ENCODE results near the gene ZSCAN1. TPM values are rescaled to one million over a fixed set of nuclear protein-coding genes. Genes with fewer than 3 reads are reported as not detected.
A peak's percentile ranks its signal among the peaks of the same experiment; 100 is the strongest.

Gene ZSCAN1
- total RNA-seq, 1 donor from 2014 or later = not detected

DNA sequence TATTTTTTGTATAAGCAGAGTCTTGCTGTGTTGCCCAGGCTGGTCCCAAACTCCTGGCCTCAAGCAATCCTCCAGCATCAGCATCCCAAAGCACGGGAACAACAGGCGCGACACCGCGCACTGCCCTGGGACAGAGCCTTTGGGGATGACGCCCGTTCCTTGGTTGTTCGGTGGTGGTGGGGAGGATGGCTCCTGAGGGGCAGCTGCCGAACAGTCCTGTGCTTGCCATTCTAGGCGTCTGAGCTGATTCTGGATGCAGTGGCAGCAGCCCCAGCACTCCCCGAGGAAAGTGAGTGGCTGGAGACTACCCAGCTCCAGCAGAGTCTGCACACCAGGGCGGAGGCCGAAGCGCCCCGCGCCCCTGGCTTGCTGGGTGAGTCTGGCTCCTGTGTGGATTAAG, 18.4 kb downstream of the ZSCAN1 start:
- Histone ChIP-seq H3K9ac (ENCODE audit: low read depth in 1 of 3, low read length in 3 of 3) (no peak overlapping the region), H3K4me3 (ENCODE audit: low read length in 3 of 3) (no peak overlapping the region), H3K9me3 (ENCODE audit: control insufficient read depth in 3 of 3, low read length in 3 of 3) (peaks cover 8 to 25% (median 9%) of the 10 kb centered on the region in 3 donors), H3K27ac (ENCODE audit: low read depth, low read length) (no peak overlapping the region), H3K4me1 (ENCODE audit: control insufficient read depth in 3 of 3, insufficient read depth in 3 of 3, low read length in 3 of 3) (peaks cover 0 to 3% (median 0%) of the 10 kb centered on the region in 3 donors), H3K36me3 (ENCODE audit: control insufficient read depth in 3 of 3, insufficient read depth in 3 of 3, low read length in 3 of 3) (no peaks in the 10 kb centered on the region), H3K27me3 (ENCODE audit: control insufficient read depth in 3 of 3, insufficient read depth in 3 of 3, low read length in 3 of 3) (peaks cover 0 to under 1% (median 0%) of the 10 kb centered on the region in 3 donors)

DNA sequence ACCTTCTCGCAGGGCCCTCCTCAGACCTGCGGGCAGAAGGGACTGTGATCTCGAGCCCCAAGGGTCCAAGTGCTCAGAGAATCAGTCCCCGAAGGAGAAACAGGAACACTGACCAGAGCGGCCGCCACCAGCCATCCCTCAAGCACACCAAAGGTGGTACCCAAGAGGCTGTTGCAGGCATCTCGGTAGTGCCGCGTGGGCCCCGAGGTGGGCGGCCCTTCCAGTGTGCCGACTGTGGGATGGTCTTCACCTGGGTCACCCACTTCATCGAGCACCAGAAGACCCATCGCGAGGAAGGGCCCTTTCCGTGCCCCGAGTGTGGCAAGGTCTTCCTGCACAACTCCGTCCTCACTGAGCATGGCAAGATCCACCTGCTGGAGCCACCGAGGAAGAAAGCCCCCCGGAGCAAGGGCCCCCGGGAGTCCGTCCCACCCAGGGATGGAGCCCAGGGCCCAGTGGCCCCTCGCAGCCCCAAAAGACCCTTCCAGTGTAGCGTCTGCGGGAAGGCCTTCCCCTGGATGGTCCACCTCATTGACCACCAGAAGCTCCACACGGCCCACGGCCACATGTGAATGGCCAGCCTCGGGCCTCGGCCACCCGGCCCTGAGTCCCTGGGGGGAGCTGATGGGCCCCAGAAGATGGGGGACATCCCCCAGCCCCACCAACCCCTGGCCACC, 19.8 kb downstream of the ZSCAN1 start:
- Histone ChIP-seq H3K27me3 (ENCODE audit: control insufficient read depth in 3 of 3, insufficient read depth in 3 of 3, low read length in 3 of 3) (peaks cover 0 to 4% (median 2%) of the 10 kb centered on the region in 3 donors), H3K9ac (ENCODE audit: low read depth in 1 of 3, low read length in 3 of 3) (no peak overlapping the region), H3K9me3 (ENCODE audit: control insufficient read depth in 3 of 3, low read length in 3 of 3) (peaks cover 8 to 23% (median 13%) of the 10 kb centered on the region in 3 donors), H3K36me3 (ENCODE audit: control insufficient read depth in 3 of 3, insufficient read depth in 3 of 3, low read length in 3 of 3) (no peaks in the 10 kb centered on the region), H3K4me3 (ENCODE audit: low read length in 3 of 3) (no peak overlapping the region), H3K4me1 (ENCODE audit: control insufficient read depth in 3 of 3, insufficient read depth in 3 of 3, low read length in 3 of 3) (peaks cover 0 to 4% (median 0%) of the 10 kb centered on the region in 3 donors), H3K27ac (ENCODE audit: low read depth, low read length) (no peak overlapping the region)

DNA sequence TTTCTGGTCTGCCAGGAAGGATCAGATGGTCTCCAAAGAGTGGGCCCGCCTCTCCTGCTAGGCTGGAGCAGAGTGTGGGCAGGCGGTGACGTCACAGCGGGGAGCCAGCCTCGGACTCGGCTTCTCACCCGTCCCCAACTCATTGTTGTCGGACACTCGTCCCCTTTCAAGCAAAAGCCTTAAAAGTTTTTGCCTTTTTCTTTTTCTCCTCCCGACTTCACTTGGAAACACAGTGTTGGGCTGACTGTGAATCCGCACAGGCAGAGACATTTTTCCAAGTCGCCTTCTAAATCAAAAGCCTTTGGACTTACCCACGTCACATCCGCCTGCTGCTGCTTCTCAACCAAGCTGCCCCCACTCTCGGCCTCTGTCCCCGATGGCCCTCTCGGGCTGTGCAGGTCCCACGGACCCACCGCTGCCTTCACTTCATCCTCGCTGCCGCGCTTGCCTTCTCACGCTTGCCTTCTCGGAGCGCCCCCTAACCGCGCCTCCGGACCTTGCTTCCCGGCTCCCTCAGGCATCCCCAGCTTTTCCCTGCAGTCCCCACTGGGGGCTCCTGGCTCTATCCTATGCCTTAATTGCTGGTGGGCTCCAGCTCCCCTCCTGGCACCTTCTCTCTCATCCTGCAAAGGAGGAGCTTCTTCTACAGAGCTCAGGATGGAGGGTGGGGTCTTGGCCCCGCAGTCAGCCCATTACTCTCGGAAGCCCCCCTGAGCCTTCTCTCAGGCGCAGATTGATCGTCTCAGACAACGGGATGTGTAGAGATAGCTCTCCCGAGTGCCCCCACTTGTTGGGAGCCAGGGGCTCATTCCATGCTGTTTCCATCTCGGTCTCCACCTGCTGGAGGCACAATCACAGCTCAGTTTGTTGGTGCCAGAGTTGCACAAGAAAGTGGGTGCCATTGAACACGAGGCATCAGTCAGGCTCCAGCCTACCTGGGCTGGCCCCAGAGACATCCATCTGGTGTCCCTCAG, 21.4 kb downstream of the ZSCAN1 start:
- H3K36me3 ChIP-seq (ENCODE audit: control insufficient read depth in 3 of 3, insufficient read depth in 3 of 3, low read length in 3 of 3) = no peaks in the 10 kb centered on the region
- H3K27me3 ChIP-seq (ENCODE audit: control insufficient read depth in 3 of 3, insufficient read depth in 3 of 3, low read length in 3 of 3) = peaks cover 0 to 4% (median 2%) of the 10 kb centered on the region in 3 donors
- H3K9me3 ChIP-seq (ENCODE audit: control insufficient read depth in 3 of 3, low read length in 3 of 3) = peaks cover 4 to 23% (median 10%) of the 10 kb centered on the region in 3 donors
- H3K4me3 ChIP-seq (ENCODE audit: low read length in 3 of 3) = peak overlapping the region; percentile 41 to 44 (median 43)
- peaks cover 2 to 7% (median 7%) of the 10 kb centered on the region in 3 donors for H3K4me1 ChIP-seq (ENCODE audit: control insufficient read depth in 3 of 3, insufficient read depth in 3 of 3, low read length in 3 of 3)
- peak overlapping the region in 2 of 3 donors; percentile 8 to 13 for H3K9ac ChIP-seq (ENCODE audit: low read depth in 1 of 3, low read length in 3 of 3)
- H3K27ac ChIP-seq (ENCODE audit: low read depth, low read length) = no peak overlapping the region

DNA sequence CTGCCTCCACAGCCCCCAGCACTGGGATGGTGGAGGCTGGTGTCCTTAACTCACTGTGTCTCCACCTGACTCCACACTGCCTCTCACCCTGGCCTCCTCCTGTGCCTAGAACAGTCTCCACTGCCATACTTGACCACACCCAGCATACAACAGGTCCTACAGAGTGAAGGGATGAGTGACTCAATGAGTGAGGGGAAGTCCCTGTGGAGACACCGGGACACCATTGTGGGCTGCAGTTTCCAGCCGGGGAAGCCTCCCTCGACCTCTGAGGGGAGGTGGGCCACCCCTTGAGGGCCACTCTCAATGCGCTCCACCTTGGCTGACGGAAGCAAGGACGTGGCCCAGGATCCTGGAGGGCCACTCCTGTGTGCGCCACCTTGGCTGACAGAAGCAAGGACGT, 22.4 kb downstream of the ZSCAN1 start:
- Histone ChIP-seq H3K9ac (ENCODE audit: low read depth in 1 of 3, low read length in 3 of 3) (no peak overlapping the region), H3K4me1 (ENCODE audit: control insufficient read depth in 3 of 3, insufficient read depth in 3 of 3, low read length in 3 of 3) (peaks cover 2 to 7% (median 7%) of the 10 kb centered on the region in 3 donors), H3K9me3 (ENCODE audit: control insufficient read depth in 3 of 3, low read length in 3 of 3) (peaks cover 0 to 24% (median 10%) of the 10 kb centered on the region in 3 donors), H3K4me3 (ENCODE audit: low read length in 3 of 3) (no peak overlapping the region), H3K27me3 (ENCODE audit: control insufficient read depth in 3 of 3, insufficient read depth in 3 of 3, low read length in 3 of 3) (peaks cover 0 to 4% (median 2%) of the 10 kb centered on the region in 3 donors), H3K27ac (ENCODE audit: low read depth, low read length) (no peak overlapping the region), H3K36me3 (ENCODE audit: control insufficient read depth in 3 of 3, insufficient read depth in 3 of 3, low read length in 3 of 3) (no peaks in the 10 kb centered on the region)

DNA sequence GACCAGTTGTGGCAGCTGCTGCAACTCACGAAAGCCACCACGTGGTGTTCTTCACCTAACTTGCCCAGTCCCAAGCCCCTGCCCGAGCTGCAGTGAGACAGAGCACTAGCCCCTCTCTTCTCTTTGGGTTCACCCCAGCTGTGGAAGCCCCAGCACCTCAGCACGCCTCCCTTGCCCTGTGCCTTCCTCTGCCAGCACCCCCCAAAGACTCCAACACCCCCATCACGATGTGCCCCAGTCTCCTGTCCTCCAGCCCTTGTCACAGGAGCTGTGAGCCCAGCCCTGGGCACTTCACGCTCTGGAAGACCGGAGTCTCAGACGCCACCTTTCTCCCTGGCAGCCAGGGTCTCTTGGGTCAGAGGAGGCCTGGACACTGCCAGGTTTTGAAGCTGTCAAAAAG, 23.0 kb downstream of the ZSCAN1 start:
- Histone ChIP-seq H3K9ac (ENCODE audit: low read depth in 1 of 3, low read length in 3 of 3) (no peak overlapping the region), H3K4me3 (ENCODE audit: low read length in 3 of 3) (no peak overlapping the region), H3K36me3 (ENCODE audit: control insufficient read depth in 3 of 3, insufficient read depth in 3 of 3, low read length in 3 of 3) (no peaks in the 10 kb centered on the region), H3K9me3 (ENCODE audit: control insufficient read depth in 3 of 3, low read length in 3 of 3) (peaks cover 0 to 27% (median 13%) of the 10 kb centered on the region in 3 donors), H3K4me1 (ENCODE audit: control insufficient read depth in 3 of 3, insufficient read depth in 3 of 3, low read length in 3 of 3) (peaks cover 2 to 7% (median 7%) of the 10 kb centered on the region in 3 donors), H3K27me3 (ENCODE audit: control insufficient read depth in 3 of 3, insufficient read depth in 3 of 3, low read length in 3 of 3) (peaks cover 0 to 4% (median 2%) of the 10 kb centered on the region in 3 donors), H3K27ac (ENCODE audit: low read depth, low read length) (no peak overlapping the region)

DNA sequence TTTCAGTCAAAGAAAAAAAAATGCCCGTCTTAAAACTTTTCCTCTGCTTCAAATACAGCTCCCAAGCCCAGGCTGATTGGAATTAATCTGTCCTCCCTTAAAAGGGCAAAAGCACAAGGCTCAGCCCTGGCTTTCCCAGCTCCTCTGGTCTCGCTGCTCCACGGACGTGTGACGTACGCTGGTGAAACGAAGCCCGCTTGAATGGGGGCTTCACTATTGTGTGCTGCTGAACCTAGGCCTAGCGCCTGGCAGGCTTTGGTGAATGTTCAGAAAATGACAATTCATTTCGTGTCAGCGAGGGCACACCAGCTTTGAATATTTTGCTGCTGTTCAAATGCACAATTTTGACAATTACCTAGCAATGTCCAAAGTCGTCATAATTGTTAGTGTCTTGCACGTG, 24.6 kb downstream of the ZSCAN1 start:
- Histone ChIP-seq H3K4me1 (ENCODE audit: control insufficient read depth in 3 of 3, insufficient read depth in 3 of 3, low read length in 3 of 3) (peaks cover 2 to 7% (median 7%) of the 10 kb centered on the region in 3 donors), H3K36me3 (ENCODE audit: control insufficient read depth in 3 of 3, insufficient read depth in 3 of 3, low read length in 3 of 3) (peaks cover 2 to 6% (median 4%) of the 10 kb centered on the region in 3 donors), H3K9me3 (ENCODE audit: control insufficient read depth in 3 of 3, low read length in 3 of 3) (peaks cover 8 to 20% (median 15%) of the 10 kb centered on the region in 3 donors), H3K27ac (ENCODE audit: low read depth, low read length) (peak overlapping the region; percentile 74), H3K4me3 (ENCODE audit: low read length in 3 of 3) (peak overlapping the region; percentile 63 to 77 (median 75)), H3K27me3 (ENCODE audit: control insufficient read depth in 3 of 3, insufficient read depth in 3 of 3, low read length in 3 of 3) (peaks cover 0 to 4% (median 2%) of the 10 kb centered on the region in 3 donors), H3K9ac (ENCODE audit: low read depth in 1 of 3, low read length in 3 of 3) (peak overlapping the region in 2 of 3 donors; percentile 60 to 84)

DNA sequence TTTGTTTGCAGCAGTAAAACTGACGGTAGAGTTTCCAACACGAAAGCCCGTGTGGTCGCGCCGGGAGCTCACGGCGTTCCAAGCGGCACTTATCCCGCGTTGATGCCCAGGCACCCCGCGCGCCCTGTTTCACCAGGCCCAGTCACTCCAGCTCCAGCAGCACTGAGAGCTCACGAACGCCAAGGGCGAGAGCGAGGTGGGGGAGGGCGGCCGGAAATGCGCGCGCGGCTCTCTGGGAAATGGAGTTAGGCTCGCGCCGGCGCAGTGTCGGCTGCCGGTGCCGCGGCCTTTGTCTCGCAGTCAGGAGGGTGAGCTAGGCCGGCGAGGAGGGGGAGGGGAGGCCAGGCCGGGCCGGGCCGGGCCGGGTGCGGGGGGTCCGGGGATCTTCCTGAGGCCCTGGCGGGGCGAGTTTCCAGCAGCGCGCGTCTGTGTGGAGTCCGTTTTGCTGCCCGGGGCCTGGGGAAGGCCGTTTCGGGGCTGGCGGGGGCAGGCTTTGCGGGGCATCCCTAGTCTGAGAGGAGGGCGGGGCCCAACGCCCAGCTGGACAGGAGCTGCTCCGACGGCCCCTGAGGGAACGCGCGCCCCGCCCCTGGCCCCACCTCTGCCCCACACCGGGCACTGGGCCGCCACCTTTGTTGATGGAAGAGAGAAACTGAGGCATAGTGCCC, 25.3 kb downstream of the ZSCAN1 start, which contains the start of gene ZNF135:
Gene ZNF135 (plus strand): TSS at position 280 of the 668 bp plus-strand sequence. CDS start 721 bp downstream, outside the sequence.
- peak within 1 kb of the TSS; percentile 74 to 84 (median 77) for H3K9ac ChIP-seq (ENCODE audit: low read depth in 1 of 3, low read length in 3 of 3)
- peaks cover 0 to 4% (median 2%) of the 10 kb centered on the region in 3 donors for H3K27me3 ChIP-seq (ENCODE audit: control insufficient read depth in 3 of 3, insufficient read depth in 3 of 3, low read length in 3 of 3)
- H3K4me3 ChIP-seq (ENCODE audit: low read length in 3 of 3) = peak within 1 kb of the TSS; percentile 63 to 77 (median 75)
- H3K36me3 ChIP-seq (ENCODE audit: control insufficient read depth in 3 of 3, insufficient read depth in 3 of 3, low read length in 3 of 3) = peaks cover 5 to 13% (median 11%) of the 10 kb centered on the region in 3 donors
- H3K9me3 ChIP-seq (ENCODE audit: control insufficient read depth in 3 of 3, low read length in 3 of 3) = peaks cover 14 to 20% (median 19%) of the 10 kb centered on the region in 3 donors
- H3K4me1 ChIP-seq (ENCODE audit: control insufficient read depth in 3 of 3, insufficient read depth in 3 of 3, low read length in 3 of 3) = peaks cover 2 to 7% (median 7%) of the 10 kb centered on the region in 3 donors
- H3K27ac ChIP-seq (ENCODE audit: low read depth, low read length) = peak within 1 kb of the TSS; percentile 74

DNA sequence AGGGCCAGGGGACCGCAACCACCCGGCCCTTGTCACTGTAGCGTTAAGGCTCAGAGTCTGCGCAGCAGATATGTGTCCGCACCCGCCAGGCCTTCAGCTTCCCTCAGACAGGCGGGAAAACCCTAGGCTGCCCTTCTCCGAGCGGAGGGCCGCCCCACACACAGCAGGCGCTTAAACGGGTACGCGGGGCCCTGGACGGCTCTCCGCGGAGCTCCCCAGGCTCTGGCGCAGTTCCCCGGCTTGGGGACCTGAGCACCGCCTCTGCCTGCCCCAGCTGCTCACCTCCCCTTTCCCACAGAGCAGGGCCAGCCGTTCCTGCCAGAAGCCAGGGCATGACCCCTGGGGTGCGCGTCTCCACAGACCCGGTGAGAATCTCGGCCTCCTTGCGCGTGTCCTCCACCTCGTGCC, 25.9 kb downstream of the ZSCAN1 start:
- Histone ChIP-seq H3K4me1 (ENCODE audit: control insufficient read depth in 3 of 3, insufficient read depth in 3 of 3, low read length in 3 of 3) (peaks cover 2 to 7% (median 4%) of the 10 kb centered on the region in 3 donors), H3K27ac (ENCODE audit: low read depth, low read length) (peak overlapping the region; percentile 74), H3K27me3 (ENCODE audit: control insufficient read depth in 3 of 3, insufficient read depth in 3 of 3, low read length in 3 of 3) (peaks cover 0 to 4% (median 2%) of the 10 kb centered on the region in 3 donors), H3K36me3 (ENCODE audit: control insufficient read depth in 3 of 3, insufficient read depth in 3 of 3, low read length in 3 of 3) (peaks cover 7 to 16% (median 12%) of the 10 kb centered on the region in 3 donors), H3K9me3 (ENCODE audit: control insufficient read depth in 3 of 3, low read length in 3 of 3) (peaks cover 16 to 20% (median 20%) of the 10 kb centered on the region in 3 donors), H3K4me3 (ENCODE audit: low read length in 3 of 3) (peak overlapping the region; percentile 63 to 77 (median 74)), H3K9ac (ENCODE audit: low read depth in 1 of 3, low read length in 3 of 3) (peak overlapping the region; percentile 74 to 77 (median 74))

DNA sequence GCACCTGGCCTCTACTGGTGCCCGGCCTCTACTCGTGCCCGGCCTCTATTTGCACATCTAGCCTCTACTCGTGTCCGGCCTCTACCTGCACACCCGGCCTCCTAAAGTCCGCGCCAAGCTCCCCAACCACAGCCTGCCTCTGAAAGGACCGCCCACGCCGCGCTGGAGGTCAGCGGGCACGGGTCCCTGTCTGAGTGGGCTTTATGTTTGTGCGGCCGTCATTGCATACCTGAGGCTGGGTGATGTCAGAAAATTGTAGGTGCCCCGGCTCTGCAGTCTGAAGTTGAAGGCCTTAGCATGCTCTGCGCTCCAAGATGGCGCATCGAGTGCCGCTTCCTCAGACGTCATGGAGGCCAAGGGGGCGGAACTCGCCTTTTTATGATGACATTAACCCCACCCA, 26.4 kb downstream of the ZSCAN1 start:
- Histone ChIP-seq H3K27me3 (ENCODE audit: control insufficient read depth in 3 of 3, insufficient read depth in 3 of 3, low read length in 3 of 3) (peaks cover 0 to 4% (median 2%) of the 10 kb centered on the region in 3 donors), H3K9me3 (ENCODE audit: control insufficient read depth in 3 of 3, low read length in 3 of 3) (peaks cover 20% of the 10 kb centered on the region in 3 donors), H3K27ac (ENCODE audit: low read depth, low read length) (no peak overlapping the region), H3K4me3 (ENCODE audit: low read length in 3 of 3) (peak overlapping the region in 2 of 3 donors; percentile 63 to 77), H3K9ac (ENCODE audit: low read depth in 1 of 3, low read length in 3 of 3) (no peak overlapping the region), H3K4me1 (ENCODE audit: control insufficient read depth in 3 of 3, insufficient read depth in 3 of 3, low read length in 3 of 3) (peaks cover 2 to 7% (median 4%) of the 10 kb centered on the region in 3 donors), H3K36me3 (ENCODE audit: control insufficient read depth in 3 of 3, insufficient read depth in 3 of 3, low read length in 3 of 3) (peaks cover 10 to 21% (median 16%) of the 10 kb centered on the region in 3 donors)
